A549 (cell line): ENCODE results near the gene TPSG1.

Experiments
- CTCF ChIP-seq: fragments of >200 bp; sonication (Bioruptor Twin); formaldehyde crosslinking; IDR thresholded peaks from 3 replicates; pipeline ENCODE4 v1.5.1; 2016
- EP300 ChIP-seq, 2 experiments: fragments of >200 bp; sonication (Bioruptor Twin); formaldehyde crosslinking; IDR thresholded peaks; 2 replicates in 1 of 2; 3 replicates in 1 of 2; pipeline ENCODE4 v1.6.1; 2016 to 2017
- KDM1A ChIP-seq: fragments of 200-600 bp; sonication (generic); IDR thresholded peaks from 2 replicates; pipeline ENCODE4 v1.6.1; 2016; ENCODE audit warnings: low read depth, mild to moderate bottlenecking
- MAZ ChIP-seq: fragments of 150-350 bp; IDR thresholded peaks from 2 replicates; pipeline ENCODE4 v1.6.1; 2014; ENCODE audit warnings: antibody characterized with exemption, low read depth, low read length, borderline replicate concordance
- POLR2A ChIP-seq: IDR thresholded peaks from 2 replicates; pipeline ENCODE4 v1.6.1; 2012; ENCODE audit warnings: mild to moderate bottlenecking, low read length
- RAD21 ChIP-seq, 2 experiments: fragments of >200 bp in 1 of 2; sonication (Bioruptor Twin) in 1 of 2; formaldehyde crosslinking in 1 of 2; IDR thresholded peaks in 1 of 2; conservative IDR thresholded peaks in 1 of 2; 2 replicates in 1 of 2; 3 replicates in 1 of 2; pipeline ENCODE4 v1.6.1; 2012 to 2018; ENCODE audit warnings: inconsistent platforms in 1 of 2
- RCOR1 ChIP-seq: fragments of 150-350 bp; IDR thresholded peaks from 2 replicates; pipeline ENCODE4 v1.6.1; 2014; ENCODE audit warnings: antibody characterized with exemption, low read length, low read depth
- RNF2 ChIP-seq: fragments of 200-600 bp; sonication (generic); IDR thresholded peaks from 2 replicates; pipeline ENCODE4 v1.6.1; 2016; ENCODE audit warnings: low read depth, mild to moderate bottlenecking, antibody characterized with exemption, moderate library complexity, borderline replicate concordance
- SREBF2 ChIP-seq: fragments of 450-650 bp; IDR thresholded peaks from 2 replicates; pipeline ENCODE4 v1.6.1; 2014; ENCODE audit warnings: mild to moderate bottlenecking, moderate library complexity
- TFCP2L1 ChIP-seq: fragments of 250-450 bp; sonication (Bioruptor Pico); IDR thresholded peaks from 2 replicates; pipeline ENCODE4 v1.5.0; 2021; ENCODE audit warnings: mild to moderate bottlenecking
- ZFP36 ChIP-seq: fragments of 450-650 bp; IDR thresholded peaks from 2 replicates; pipeline ENCODE4 v1.6.1; 2014; ENCODE audit warnings: borderline replicate concordance; ENCODE audit not compliant: partially characterized antibody

GRCh38 chr16:1213231-1213630 lies 11.8 kb downstream of the TPSG1 start:
- no peak for TF ChIP-seq CTCF
- TF ChIP-seq TFCP2L1: no peak
- no peak for TF ChIP-seq POLR2A
- no peak for TF ChIP-seq SREBF2
- no peak for TF ChIP-seq MAZ
- no peak for TF ChIP-seq RNF2
- no peak for TF ChIP-seq EP300 (IDR thresholded peaks at IDR 0.05)
- no peak for TF ChIP-seq RAD21 (conservative IDR thresholded peaks at IDR 0.05 in 1 of 2, IDR thresholded peaks at IDR 0.05 in 1 of 2)
- no peak for TF ChIP-seq ZFP36
- TF ChIP-seq KDM1A: no peak
- TF ChIP-seq RCOR1: no peak
